DOHH2 (cell line): Measurements from ENCODE around the gene GOLGA6L25.
"Not testable (repeated sequence)": the region's sequence is repeated elsewhere in the genome, so short reads cannot be mapped to it uniquely, and the experiment has no call there.

Experiments
- H3F3A ChIP-seq: fragments of 200-600 bp; sonication (generic), shearing (Covaris generic); 2 replicates; pipeline ENCODE4 v1.6.0; 2016; ENCODE audit warnings: antibody characterized with exemption, mild to moderate bottlenecking; ENCODE audit not compliant: control insufficient read depth, insufficient read depth
- H3K27ac ChIP-seq: fragments of 200-600 bp; sonication (generic); 2 replicates; pipeline ENCODE4 v1.5.1; 2014; ENCODE audit warnings: low read depth, mild to moderate bottlenecking, low read length, moderate library complexity
- H3K27me3 ChIP-seq: fragments of 200-600 bp; sonication (generic); 2 replicates; pipeline ENCODE4 v1.6.1; 2014; ENCODE audit warnings: mild to moderate bottlenecking, low read length, mixed read lengths; ENCODE audit not compliant: control insufficient read depth
- H3K36me3 ChIP-seq: fragments of 200-600 bp; sonication (generic); 2 replicates; pipeline ENCODE4 v1.6.1; 2014; ENCODE audit warnings: mild to moderate bottlenecking, low read length, moderate library complexity, mixed read lengths; ENCODE audit not compliant: control insufficient read depth
- H3K4me1 ChIP-seq: fragments of 200-600 bp; sonication (generic); 2 replicates; pipeline ENCODE4 v1.6.1; 2014; ENCODE audit warnings: mild to moderate bottlenecking, low read length, mixed read lengths; ENCODE audit not compliant: control insufficient read depth
- H3K4me2 ChIP-seq: fragments of 200-600 bp; sonication (generic); 2 replicates; pipeline ENCODE4 v1.6.0; 2014; ENCODE audit warnings: mild to moderate bottlenecking, low read length, moderate library complexity
- H3K4me3 ChIP-seq: fragments of 200-600 bp; sonication (generic); 2 replicates; pipeline ENCODE4 v1.5.1; 2014; ENCODE audit warnings: mild to moderate bottlenecking, low read length, mixed read lengths
- H3K79me2 ChIP-seq: fragments of 200-600 bp; sonication (generic); 2 replicates; pipeline ENCODE4 v1.6.1; 2014; ENCODE audit warnings: mild to moderate bottlenecking, low read length, mixed read lengths; ENCODE audit not compliant: control insufficient read depth
- H3K9me2 ChIP-seq: fragments of 200-600 bp; sonication (generic); replicated peaks from 2 replicates; pipeline ENCODE4 v1.6.1; 2014; ENCODE audit warnings: mild to moderate bottlenecking, low read length, mixed read lengths; ENCODE audit not compliant: control insufficient read depth
- H3K9me3 ChIP-seq: fragments of 200-600 bp; sonication (generic); 2 replicates; pipeline ENCODE4 v1.6.1; 2014; ENCODE audit warnings: antibody characterized with exemption, low read length, mixed read lengths; ENCODE audit not compliant: control insufficient read depth, insufficient read depth
- H4K20me1 ChIP-seq: fragments of 200-600 bp; sonication (generic); 2 replicates; pipeline ENCODE4 v1.6.0; 2014; ENCODE audit warnings: low read depth, mild to moderate bottlenecking, antibody characterized with exemption, low read length, moderate library complexity; ENCODE audit not compliant: control insufficient read depth, insufficient read depth

Gene GOLGA6L25

DNA sequence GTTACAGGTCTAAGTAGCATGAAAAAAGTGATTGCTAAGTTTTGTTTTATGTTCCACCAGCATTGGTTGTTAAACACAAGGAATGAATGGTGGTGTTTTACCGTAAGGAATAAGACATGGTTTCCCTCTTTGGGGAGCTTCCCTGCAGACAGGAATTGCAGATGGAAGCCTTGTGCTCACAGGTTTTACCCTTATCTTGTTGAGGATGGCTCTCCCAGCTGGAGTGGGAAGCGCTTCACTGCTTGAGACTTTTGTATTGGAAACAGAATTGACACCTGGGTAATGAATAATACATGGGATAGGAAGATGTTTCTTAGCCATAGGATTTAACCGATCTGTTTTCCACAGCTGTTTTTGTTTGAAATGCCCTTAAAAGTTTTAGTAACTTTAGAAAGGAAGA lies 39.0 kb downstream of the GOLGA6L25 start:
- H3K9me2 ChIP-seq, H3K4me1 ChIP-seq, H3K79me2 ChIP-seq, H3K36me3 ChIP-seq, H4K20me1 ChIP-seq, H3F3A ChIP-seq, H3K27ac ChIP-seq, H3K9me3 ChIP-seq, H3K4me2 ChIP-seq, H3K27me3 ChIP-seq, H3K4me3 ChIP-seq: not testable (repeated sequence)

DNA sequence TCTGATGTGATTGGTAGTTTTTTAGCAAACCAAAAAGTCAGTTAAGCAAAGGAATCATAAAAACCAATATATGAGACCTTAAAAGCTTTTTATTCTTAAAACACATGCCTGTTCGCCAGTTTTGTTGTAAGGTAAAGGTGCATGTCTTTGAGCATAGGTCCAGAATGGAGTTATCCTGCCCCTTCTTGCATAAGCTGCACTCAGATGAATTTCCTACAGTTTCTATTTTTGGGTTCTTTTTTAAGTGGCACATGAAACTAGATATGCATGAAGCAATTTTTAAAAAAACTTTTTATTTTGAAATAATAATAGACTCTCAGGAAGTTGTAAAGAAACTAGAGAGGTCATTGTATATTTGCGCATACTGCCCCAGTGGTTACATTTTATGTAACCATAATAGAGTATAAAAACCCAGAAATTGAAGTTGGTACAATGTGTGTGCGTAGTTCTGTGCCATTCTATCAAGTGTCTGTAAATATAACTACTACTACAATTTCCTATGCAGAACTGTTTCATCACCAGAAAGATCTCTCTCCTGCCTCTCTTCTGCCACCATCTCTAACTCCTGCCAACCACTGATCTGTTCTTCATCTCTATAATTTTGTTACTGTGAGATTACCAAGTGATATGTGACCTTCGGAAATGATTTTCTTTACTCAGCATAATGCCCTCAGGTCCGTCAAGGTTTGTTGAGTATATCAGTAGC lies 40.2 kb downstream of the GOLGA6L25 start:
- not testable (repeated sequence) for H3K9me3 ChIP-seq, H3K4me2 ChIP-seq, H3K4me1 ChIP-seq, H3K9me2 ChIP-seq, H3K79me2 ChIP-seq, H3K4me3 ChIP-seq, H4K20me1 ChIP-seq, H3F3A ChIP-seq, H3K27ac ChIP-seq, H3K27me3 ChIP-seq, H3K36me3 ChIP-seq

DNA sequence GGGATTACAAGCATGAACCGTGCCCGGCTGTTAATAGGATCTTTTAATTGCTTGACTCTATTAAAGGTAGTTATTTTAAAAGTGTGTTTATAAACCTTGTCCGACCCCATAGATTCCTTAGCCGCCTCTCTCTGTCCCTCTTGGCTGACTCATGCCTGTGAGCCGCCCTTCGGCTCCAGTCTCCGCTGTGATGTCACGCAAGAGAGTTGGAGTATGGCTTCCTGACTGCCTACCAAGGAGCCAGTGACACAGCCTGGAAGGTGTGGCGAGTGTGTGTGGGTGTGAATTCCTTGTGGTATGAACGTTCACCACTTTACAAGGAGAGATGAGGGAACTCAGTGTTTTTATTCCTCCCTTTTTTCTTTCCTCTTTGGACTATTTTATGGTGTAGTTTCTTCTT lies 44.1 kb downstream of the GOLGA6L25 start:
- H3K36me3 ChIP-seq, H3F3A ChIP-seq, H3K4me1 ChIP-seq, H3K9me3 ChIP-seq, H3K27ac ChIP-seq, H3K4me2 ChIP-seq, H3K9me2 ChIP-seq, H3K4me3 ChIP-seq, H4K20me1 ChIP-seq, H3K79me2 ChIP-seq, H3K27me3 ChIP-seq: not testable (repeated sequence)

DNA sequence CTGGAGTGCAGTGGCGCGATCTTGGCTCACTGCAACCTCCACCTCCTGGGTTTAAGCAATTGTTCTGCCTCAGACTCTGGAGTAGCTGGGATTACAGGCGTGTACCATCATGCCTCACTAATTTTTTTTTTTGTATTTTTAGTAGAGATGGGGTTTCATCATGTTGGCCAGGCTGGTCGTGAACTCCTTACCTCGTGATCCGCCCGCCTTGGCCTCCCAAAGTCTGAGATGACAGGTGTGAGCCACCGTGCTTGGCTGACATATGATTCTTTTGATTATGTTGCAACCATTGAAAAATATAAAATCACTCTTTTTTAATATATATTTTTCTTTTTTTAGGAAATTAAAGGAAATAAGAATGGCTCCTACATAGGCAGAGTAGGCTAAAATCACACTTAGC lies 44.8 kb downstream of the GOLGA6L25 start:
- not testable (repeated sequence) for H3F3A ChIP-seq, H3K9me2 ChIP-seq, H3K36me3 ChIP-seq, H3K4me3 ChIP-seq, H3K27ac ChIP-seq, H3K4me1 ChIP-seq, H3K79me2 ChIP-seq, H4K20me1 ChIP-seq, H3K9me3 ChIP-seq, H3K4me2 ChIP-seq, H3K27me3 ChIP-seq

DNA sequence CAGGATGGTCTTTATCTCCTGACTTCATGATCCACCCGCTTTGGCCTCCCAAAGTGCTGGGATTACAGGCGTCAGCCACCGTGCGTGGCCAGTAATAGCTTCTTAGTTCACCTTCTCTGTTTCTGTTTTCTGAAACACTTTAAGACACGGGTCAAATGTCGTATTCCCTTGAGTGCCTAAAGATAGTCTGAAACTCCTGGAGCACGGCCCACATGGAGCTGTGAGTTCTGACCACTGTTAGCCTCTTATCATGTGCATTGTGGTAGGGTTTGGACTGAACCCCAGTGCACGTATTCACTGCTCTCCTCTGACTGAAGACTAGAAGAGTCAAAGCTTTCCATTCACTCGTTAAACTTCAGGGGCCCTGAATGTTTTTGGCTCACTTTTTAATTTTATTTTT lies 48.8 kb downstream of the GOLGA6L25 start:
- not testable (repeated sequence) for H3K27me3 ChIP-seq, H3K4me2 ChIP-seq, H3K27ac ChIP-seq, H3K9me2 ChIP-seq, H3K36me3 ChIP-seq, H3F3A ChIP-seq, H3K79me2 ChIP-seq, H3K9me3 ChIP-seq, H3K4me1 ChIP-seq, H4K20me1 ChIP-seq, H3K4me3 ChIP-seq
